DND-41 (cell line): Measurements from ENCODE around the gene SND1.

ENCODE experiments used
- ATAC-seq: fragments of 200-7000 bp; cut with Tn5 transposase; 3 replicates; pipeline ENCODE4 v1.9.1; 2021; ENCODE audit warnings: low read depth; ENCODE audit not compliant: insufficient read depth
- DNase-seq: peaks from one replicate; pipeline ENCODE4 v3.0.0-alpha.2; 2020
- H2AFZ ChIP-seq: 2 replicates; pipeline ENCODE4 v1.6.0; 2012; ENCODE audit warnings: low read depth, low read length
- H3K27ac ChIP-seq: 2 replicates; pipeline ENCODE4 v1.5.1; 2012; ENCODE audit warnings: low read length, inconsistent platforms
- H3K27me3 ChIP-seq: fragments of 200-600 bp; sonication (generic); 2 replicates; pipeline ENCODE4 v1.6.0; 2012; ENCODE audit warnings: low read length, mild to moderate bottlenecking, inconsistent platforms; ENCODE audit not compliant: insufficient read depth, poor library complexity
- H3K36me3 ChIP-seq: 2 replicates; pipeline ENCODE4 v1.5.1; 2012; ENCODE audit warnings: low read length, inconsistent platforms; ENCODE audit not compliant: insufficient read depth
- H3K4me1 ChIP-seq: 2 replicates; pipeline ENCODE4 v1.5.1; 2012; ENCODE audit warnings: mild to moderate bottlenecking, low read length; ENCODE audit not compliant: insufficient read depth
- H3K4me2 ChIP-seq: 2 replicates; pipeline ENCODE4 v1.6.0; 2012; ENCODE audit warnings: mild to moderate bottlenecking, moderate library complexity, low read length, inconsistent platforms; ENCODE audit not compliant: insufficient read depth
- H3K4me3 ChIP-seq, 2 experiments: fragments of 200-600 bp in 1 of 2; shearing (Covaris generic) in 1 of 2; 2 replicates each; pipeline ENCODE4 v1.5.1; 2012 to 2016; ENCODE audit warnings: inconsistent platforms in 2 of 2, low read length in 2 of 2, mild to moderate bottlenecking in 2 of 2, low read depth in 1 of 2, moderate library complexity in 1 of 2
- H3K79me2 ChIP-seq: 2 replicates; pipeline ENCODE4 v1.6.0; 2012; ENCODE audit warnings: low read length, inconsistent platforms; ENCODE audit not compliant: insufficient read depth
- H3K9ac ChIP-seq: 2 replicates; pipeline ENCODE4 v1.6.0; 2012; ENCODE audit warnings: low read depth, mild to moderate bottlenecking, inconsistent platforms, low read length, moderate library complexity
- H3K9me3 ChIP-seq: 2 replicates; pipeline ENCODE4 v1.5.1; 2012; ENCODE audit warnings: low read length, moderate library complexity, mild to moderate bottlenecking, inconsistent platforms; ENCODE audit not compliant: insufficient read depth, severe bottlenecking
- H4K20me1 ChIP-seq: 2 replicates; pipeline ENCODE4 v1.6.0; 2012; ENCODE audit warnings: low read length; ENCODE audit not compliant: insufficient read depth
- EZH2 ChIP-seq: IDR thresholded peaks from 3 replicates; pipeline ENCODE4 v1.6.1; 2012; ENCODE audit warnings: borderline replicate concordance, low read depth, mild to moderate bottlenecking, moderate library complexity, low read length, inconsistent platforms; ENCODE audit not compliant: severe bottlenecking
- TF ChIP-seq, protein P1 (sequence below): IDR thresholded peaks from 2 replicates; pipeline ENCODE4 v1.5.1; 2012; ENCODE audit warnings: borderline replicate concordance, low read length, moderate library complexity, mild to moderate bottlenecking; ENCODE audit not compliant: poor library complexity, severe bottlenecking; ENCODE audit errors: extremely low read depth

SND1 gene

DNA sequence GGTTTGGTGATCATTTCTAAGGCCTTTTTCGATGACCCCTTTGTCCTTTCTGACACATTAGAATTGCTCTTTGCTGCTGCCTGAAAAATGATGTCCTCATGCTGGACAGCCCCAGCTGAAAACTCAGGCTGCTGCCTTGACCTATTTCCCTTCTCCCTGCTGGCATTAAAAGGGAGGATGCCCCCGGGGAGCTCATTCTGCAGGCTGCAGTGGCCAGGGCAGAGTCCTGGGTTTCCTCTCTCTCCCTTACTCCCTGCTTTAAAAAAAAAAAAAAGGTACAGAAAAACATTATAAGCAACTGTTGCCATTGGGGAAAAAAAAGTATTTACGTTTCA, 343.9 kb downstream of the SND1 start:
- ATAC-seq: no peak
- H3K4me2 ChIP-seq: no peak overlapping the region
- H3K79me2 ChIP-seq: no peaks in the 10 kb centered on the region
- H3K9me3 ChIP-seq: no peaks in the 10 kb centered on the region
- H3K4me1 ChIP-seq: no peaks in the 10 kb centered on the region
- H2AFZ ChIP-seq: no peak overlapping the region
- no peak overlapping the region for H3K4me3 ChIP-seq
- no peak overlapping the region for H3K9ac ChIP-seq
- no peak for DNase-seq
- H3K27ac ChIP-seq: no peak overlapping the region
- TF ChIP-seq, protein P1, sequence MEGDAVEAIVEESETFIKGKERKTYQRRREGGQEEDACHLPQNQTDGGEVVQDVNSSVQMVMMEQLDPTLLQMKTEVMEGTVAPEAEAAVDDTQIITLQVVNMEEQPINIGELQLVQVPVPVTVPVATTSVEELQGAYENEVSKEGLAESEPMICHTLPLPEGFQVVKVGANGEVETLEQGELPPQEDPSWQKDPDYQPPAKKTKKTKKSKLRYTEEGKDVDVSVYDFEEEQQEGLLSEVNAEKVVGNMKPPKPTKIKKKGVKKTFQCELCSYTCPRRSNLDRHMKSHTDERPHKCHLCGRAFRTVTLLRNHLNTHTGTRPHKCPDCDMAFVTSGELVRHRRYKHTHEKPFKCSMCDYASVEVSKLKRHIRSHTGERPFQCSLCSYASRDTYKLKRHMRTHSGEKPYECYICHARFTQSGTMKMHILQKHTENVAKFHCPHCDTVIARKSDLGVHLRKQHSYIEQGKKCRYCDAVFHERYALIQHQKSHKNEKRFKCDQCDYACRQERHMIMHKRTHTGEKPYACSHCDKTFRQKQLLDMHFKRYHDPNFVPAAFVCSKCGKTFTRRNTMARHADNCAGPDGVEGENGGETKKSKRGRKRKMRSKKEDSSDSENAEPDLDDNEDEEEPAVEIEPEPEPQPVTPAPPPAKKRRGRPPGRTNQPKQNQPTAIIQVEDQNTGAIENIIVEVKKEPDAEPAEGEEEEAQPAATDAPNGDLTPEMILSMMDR: no peak
- no peak for TF ChIP-seq EZH2
- H4K20me1 ChIP-seq: peaks cover 5% of the 10 kb centered on the region; the same call in 1 of the 2 replicates
- H3K36me3 ChIP-seq: peaks cover 49% of the 10 kb centered on the region
- H3K27me3 ChIP-seq: no peaks in the 10 kb centered on the region

DNA sequence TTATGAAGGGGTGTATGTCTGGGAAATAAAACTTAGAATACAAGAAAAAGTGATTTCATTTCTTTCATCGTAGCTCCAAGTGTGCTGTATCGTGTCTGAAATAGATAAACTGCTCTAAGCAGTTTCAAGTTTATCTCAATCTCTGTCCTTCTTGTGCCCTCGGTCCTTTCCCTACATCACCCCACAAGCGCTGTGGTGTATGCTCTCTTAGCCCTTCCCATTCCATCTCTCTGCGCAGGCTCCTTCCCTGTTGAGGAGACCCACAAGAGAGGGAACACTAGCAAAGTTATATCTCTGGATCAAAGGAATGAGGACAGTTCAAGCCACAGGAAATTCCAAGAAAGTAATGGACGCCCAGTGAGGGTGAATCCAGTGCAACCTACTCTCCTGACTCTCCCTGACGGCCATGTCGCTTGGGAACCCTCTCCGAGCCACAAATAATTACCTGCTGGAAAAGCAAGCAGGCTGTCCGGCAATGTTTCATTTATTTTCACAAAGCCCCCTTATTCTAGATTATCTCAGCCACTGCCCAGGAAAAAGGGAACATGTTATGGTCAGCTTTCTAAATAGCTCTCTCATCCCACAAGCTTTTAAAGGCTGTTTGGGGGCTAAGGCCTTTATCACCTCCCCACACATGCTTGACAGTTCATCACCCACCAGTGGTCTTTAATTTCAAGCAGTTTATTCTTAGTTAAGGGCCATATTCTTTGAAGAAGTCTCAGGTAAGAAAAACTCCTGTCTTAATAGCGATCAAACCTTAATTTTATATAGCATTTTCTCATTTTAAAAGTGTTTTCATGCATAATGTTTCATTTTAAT, 344.5 kb downstream of the SND1 start:
- ATAC-seq (no peak), DNase-seq (no peak)
- Histone ChIP-seq H4K20me1 (peaks cover 5% of the 10 kb centered on the region; the same call in 1 of the 2 replicates), H3K4me3 (no peak overlapping the region), H3K9me3 (no peaks in the 10 kb centered on the region), H2AFZ (no peak overlapping the region), H3K79me2 (no peaks in the 10 kb centered on the region), H3K4me1 (no peaks in the 10 kb centered on the region), H3K27me3 (no peaks in the 10 kb centered on the region), H3K4me2 (no peak overlapping the region), H3K9ac (no peak overlapping the region), H3K36me3 (peaks cover 47% of the 10 kb centered on the region; the same call in 1 of the 2 replicates), H3K27ac (no peak overlapping the region)
- TF ChIP-seq, protein P1: no peak
- no peak for TF ChIP-seq EZH2

DNA sequence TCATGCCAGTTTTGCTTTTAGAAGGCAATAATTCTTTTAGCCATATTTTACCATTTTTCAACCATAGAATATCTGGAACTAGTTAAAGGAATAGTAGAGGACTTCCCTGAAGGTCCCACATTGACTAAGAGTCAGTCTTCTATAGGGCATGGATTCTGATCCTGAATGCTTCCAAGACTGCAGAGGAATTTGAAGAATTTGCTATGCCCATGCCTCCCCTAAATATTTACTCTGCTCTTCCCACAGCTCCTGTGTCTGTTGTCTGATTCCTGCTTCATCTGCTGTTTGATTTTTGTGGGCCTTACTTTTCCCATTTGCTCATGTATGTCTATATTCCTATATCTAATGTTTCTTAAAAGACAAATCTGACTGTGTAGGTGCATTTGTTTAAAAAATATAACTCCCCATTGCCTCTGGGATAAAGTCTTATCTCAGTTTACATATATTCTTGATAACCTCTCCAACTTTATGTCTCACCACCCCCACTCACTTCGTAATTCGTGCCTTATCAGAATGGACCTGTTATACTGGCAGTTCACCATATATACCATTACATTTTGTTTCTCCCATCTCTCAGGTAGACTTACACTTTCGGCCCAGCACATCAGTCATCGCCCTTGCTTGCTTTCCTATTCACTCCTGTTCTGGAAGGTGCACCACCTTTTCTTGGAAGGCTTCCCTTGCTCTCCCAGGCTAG, 345.4 kb downstream of the SND1 start:
- ATAC-seq: no peak
- H4K20me1 ChIP-seq: peaks cover 5% of the 10 kb centered on the region; the same call in 1 of the 2 replicates
- H3K9ac ChIP-seq: no peak overlapping the region
- H3K4me2 ChIP-seq: no peak overlapping the region
- no peak overlapping the region for H3K27ac ChIP-seq
- H2AFZ ChIP-seq: no peak overlapping the region
- H3K4me3 ChIP-seq: no peak overlapping the region
- no peaks in the 10 kb centered on the region for H3K4me1 ChIP-seq
- TF ChIP-seq EZH2: no peak
- TF ChIP-seq, protein P1: no peak
- DNase-seq: no peak
- no peaks in the 10 kb centered on the region for H3K79me2 ChIP-seq
- H3K36me3 ChIP-seq: peaks cover 39% of the 10 kb centered on the region; the same call in 1 of the 2 replicates
- H3K9me3 ChIP-seq: no peaks in the 10 kb centered on the region
- H3K27me3 ChIP-seq: no peaks in the 10 kb centered on the region
